Middle frontal gyrus (tissue), 1 donor: ENCODE measurements around the gene AGTPBP1.
A peak's percentile ranks its signal among the peaks of the same experiment; 100 is the strongest.

Experiments
- DNase-seq: peaks from one replicate; pipeline ENCODE4 v3.0.0-alpha.2; 2015; ENCODE audit warnings: low spot score; ENCODE audit errors: extremely low spot score

Gene AGTPBP1

DNA sequence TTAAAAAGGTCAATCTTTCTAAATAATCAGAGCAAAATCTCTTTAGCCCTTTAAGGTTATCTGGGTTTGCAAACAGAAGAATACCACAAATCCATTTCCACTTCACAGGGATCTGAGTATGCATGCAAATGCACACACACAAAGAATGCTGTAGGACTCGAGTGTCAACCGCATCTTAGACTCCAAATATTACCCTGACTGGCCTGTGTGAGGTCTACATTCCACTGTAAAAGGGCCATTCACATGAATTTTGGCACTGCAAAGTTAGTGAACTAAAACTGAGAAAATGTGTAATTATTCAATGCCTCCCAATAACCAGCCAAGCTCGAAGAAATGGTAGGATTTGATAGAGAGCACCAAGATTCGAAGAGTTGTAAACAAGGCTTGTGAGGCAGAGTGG, 199.9 kb downstream of the AGTPBP1 start:
- no peak for DNase-seq

DNA sequence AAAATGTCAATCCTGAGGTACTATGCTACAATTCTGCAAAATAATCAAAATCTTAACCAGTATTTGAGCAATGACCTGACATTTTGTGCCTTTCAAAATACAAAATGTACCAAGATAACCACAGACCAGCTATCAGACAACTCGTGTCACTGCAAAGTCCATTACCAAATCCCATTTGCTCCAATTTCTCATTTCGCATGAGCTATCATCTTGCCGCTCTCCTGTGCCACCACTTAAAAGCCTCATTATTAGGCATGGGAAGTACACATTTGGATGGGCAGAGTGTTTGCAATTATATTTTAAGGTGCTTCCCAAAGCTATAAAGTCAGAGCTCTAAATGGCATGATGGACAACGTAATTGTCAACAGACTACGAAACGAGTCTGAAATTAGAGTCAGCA, 205.2 kb downstream of the AGTPBP1 start:
- DNase-seq, result no peak

DNA sequence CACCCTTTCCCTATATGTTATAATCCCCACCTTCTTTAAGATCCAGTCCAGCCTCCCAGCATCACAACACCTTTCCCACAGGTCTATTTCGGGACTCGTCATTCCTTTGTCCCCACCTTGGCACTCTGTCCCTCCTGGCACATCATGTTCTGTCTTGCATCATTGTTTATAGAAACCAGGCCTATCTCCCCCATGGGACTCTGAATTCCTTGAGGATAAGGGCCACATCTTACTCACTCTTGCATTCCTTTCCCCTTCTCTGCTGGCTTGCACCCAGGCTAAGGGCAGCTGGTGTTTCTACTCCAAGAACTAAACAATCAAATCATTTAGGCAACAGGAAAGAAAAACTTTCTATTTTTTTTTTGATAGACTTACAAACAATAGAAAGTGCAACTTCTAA, 205.7 kb downstream of the AGTPBP1 start:
- DNase-seq, result no peak

DNA sequence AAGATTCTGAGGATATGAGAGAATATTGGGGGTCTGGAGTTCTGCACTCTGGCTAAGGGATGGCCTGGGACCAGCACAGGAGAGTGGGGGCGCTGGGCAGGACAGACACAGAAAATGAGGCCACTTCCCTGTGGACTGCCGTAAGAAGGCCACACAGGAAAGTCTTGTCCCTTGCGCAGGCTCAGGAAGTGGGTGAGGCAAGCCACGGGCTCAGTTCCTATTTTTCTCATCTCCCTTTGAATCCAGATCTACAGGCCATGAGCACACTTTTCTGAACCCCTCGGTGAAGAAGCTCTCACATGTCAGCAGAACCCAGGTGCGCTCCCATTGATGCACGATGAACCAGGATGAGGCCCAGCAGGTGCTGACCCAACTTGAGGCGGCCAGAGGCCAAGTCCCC, 207.4 kb downstream of the AGTPBP1 start:
- no peak for DNase-seq

DNA sequence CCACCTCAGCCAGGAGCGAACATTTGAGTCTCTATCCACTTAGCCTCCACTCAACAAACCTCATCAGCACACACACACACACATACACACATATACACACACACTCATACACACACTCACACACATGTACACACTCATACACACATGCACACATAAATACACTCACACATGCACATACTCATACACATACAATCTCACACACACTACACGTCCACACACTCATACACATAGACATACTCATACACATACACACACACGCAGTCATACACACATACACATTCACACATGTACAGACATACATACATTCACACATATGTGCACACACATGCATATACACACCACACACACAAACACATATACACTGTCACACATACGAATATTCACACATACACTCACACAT, 208.2 kb downstream of the AGTPBP1 start:
- no peak for DNase-seq

DNA sequence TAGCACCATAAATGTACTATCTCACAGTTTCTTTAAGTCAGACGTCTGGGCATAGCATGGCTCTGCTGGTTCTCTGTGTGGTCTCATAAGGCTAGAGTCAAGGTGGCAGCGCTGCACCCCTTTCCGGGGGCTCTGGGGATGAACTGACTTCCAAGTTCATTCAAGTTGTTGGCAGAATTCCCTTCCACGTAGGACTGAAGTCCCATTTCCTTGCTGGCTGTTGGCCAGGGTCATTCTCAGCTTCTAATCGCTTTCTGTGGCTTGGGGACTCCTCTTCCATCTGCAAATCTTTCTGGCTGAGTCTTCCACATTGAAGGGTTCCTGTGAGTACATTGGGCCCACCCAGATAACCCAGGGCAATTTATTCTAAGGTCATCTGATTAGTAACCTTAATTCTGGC, 211.0 kb downstream of the AGTPBP1 start:
- no peak for DNase-seq

DNA sequence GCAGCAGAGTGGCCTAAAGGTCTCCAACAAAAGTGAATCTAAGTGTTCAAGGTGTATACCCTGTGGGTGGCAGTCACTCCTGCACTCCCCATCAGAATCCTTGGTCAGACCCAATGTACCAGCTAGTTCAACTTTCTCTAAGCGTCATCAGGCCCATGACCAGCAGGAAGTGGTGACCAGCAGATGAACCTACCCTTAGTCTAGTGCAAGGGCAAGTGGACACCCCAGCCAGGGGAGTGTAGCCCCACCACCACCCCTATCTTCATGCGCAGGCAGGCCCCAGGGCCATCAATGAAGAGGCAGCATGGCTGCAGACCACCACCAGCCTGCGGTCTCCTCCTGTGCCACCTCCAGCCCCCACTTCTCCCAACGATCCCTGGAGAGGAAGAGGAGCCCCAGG, 213.1 kb downstream of the AGTPBP1 start:
- no peak for DNase-seq

DNA sequence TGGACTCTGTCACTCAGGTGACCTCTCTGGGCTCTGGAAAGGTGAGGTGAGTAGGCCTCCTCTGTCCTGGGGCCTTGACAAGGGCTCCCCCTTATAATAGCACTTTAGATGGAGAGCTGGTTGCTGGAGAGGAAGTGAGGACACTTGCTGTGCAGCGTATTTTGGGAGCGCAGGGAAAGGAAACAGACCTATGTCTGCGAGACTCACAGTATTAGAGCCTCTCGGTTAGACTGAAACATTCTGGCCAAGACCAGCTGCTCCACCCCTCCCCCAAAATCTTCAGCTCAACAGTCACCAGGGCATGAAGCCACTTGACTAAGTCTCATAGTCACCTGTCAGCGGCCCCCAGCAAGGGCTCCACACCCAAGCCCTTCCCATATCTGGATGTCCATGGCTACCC, 213.6 kb downstream of the AGTPBP1 start:
- no peak for DNase-seq

DNA sequence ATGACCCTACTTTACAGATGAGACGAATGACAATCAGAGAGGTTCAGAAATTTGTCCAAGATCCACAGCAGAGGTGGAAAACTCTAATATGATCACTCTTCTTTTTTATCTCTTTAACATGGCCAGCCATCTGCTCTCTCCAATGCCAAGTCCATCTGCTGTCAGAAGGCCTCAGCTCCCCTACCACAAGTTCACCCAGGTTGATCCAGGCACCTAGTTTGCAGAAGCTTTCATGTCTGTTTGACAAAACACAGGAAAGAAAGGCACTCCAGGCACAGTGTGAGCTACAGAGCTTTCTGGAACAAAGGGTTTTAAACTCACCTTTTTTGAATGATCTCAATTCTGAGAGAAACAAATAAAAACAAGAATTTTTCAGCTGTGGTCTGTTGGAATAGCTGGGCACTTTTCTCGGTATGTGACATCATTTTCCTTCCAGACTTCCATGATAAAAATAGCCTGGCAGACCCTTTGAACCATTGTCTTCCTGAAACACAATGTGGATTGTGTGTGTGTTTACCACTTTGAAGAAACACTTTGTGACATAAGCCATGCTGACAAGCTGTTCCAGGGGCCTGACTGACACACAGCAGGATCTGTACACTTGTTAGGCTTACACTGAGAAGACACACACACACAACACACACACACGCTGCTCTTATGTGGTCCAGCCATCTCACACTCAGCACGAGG, 214.3 kb downstream of the AGTPBP1 start:
- DNase-seq, result peak; percentile 74

DNA sequence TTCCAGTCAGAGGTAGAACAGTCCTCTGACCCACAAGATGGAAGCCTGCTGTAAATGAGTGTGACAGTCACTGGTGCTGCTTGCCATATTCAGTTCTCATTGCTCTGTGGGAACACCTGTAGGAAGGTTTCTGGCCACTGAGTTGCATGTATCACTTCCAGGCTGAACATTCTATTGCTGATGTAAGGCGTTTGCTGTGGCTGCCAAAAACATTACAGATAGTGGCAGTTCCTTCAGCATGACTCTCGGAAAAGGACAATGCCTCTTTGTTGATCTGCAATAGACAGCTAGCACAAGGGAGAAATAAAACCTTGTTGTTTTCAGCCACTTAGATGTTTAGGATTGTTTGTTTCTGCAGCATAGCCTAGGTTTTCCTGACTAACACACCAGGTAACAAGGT, 217.2 kb downstream of the AGTPBP1 start:
- DNase-seq, result no peak

DNA sequence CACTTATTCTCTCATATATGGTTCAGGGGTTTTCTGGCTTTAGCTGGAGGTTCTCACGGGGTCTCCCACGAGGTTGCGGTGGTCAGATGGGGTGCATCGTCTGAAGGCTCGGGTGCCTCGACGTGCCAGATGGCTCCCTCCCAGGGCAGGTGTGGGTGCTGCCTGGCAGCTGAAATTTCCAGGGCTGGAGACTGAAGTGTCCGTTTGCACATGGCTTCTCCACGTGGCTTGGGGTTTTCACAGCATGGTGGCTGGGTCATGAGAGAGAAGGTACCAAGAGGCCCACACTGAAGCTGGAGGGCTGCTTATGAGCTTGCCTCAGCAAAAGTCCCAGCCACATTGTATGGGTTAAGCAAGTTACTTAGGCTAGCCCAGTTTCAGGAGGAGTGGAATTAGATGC, 218.6 kb downstream of the AGTPBP1 start:
- no peak for DNase-seq

DNA sequence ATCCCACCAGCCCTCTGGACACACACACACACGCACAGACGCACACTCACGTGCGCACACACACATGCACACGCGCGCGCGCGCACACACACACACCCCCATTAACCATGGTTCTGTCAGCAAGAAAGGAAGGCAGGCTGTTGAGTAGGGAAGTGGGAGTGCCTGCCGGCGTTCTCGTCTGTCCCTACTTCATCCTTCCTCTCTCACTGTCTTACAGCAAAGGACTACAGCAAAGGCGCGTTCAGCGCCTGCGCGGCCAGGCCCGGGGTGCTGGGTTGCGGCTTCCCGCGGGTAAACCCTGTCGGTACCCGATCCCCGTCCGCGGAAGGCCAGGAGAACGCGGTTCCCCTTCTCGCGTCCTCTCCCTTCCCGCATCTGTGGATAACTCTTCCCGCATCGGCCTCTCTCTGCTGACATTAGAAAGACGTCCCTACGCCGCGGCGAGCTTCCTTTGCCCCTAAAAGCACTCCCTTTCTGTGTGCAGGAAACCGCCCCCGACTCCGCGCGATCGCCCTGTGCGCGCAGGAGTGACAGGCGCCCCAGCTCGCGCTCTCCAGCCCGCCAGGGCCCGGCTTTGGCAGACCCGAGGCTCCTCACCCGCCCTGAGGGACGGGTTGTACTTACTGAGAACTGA, 219.2 kb downstream of the AGTPBP1 start:
- peak; percentile 33 for DNase-seq

DNA sequence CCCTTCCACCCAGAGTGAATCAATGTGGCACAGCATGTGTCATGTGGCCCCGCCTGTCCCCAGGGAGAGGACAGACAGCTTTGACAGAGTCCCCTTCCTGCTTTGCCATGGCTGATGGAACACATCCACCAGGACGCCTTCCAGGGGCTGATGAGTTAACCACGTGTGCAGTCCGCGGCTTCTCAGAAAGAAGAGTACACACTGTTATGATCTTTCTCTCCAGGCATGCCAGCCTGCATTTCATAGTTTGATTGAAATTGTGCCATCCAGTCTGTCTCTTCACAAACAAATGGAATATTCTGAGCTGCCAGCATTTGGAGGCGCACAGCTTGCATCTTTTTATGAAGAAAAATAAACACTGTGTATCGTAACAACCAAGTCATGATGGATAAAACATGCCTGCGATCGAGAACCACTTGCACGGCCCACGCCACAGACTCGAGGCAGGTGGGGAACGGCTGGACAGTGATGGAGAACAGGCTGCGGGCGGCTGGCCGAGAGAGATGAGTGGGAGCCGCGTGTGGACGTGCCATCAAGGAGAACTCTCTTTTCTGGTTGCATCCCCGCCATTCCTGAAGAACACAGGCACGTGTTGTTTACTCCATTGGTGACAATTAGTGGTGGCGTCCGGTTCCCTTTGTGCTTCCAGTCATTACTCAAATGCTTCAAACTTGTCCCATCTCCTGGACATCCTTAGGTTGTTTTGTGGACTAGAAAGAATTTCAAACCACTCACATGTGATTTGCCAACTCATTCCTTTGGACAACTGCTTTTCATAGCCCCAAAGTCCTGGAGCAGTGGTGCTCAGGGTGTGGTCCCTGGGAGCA, 220.2 kb downstream of the AGTPBP1 start:
- peak; percentile 69 for DNase-seq

DNA sequence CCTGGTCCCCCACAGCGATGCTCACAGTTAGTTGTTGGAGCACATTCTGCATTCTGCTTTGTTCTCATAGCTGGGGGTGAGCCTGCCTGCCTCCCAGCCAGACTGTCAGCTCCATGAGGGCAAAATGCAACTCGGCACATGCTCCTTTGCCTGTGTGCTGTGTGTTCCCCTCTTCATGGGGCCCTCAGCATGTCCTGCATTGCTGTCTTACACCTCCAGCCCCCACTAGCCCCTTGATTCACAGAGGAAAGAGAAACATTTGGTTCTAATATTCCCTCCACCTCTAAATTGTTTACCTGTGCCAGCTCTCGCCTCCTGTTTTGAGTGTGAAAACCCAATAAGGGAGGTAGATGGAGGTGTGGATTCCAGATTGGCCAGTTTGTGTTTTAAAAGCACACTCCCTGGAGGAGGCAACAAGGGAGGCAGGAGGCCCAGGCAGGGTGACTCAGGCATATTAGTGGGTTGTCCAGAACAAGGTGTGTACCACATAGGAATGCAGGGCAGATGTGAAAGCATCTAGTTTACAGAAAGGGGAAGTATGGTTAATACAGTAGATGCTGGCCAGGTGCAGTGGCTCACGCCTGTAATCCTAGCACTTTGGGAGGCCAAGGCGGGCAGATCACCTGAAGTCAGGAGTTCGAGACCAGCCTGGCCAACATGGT, 224.6 kb downstream of the AGTPBP1 start:
- DNase-seq, result no peak

DNA sequence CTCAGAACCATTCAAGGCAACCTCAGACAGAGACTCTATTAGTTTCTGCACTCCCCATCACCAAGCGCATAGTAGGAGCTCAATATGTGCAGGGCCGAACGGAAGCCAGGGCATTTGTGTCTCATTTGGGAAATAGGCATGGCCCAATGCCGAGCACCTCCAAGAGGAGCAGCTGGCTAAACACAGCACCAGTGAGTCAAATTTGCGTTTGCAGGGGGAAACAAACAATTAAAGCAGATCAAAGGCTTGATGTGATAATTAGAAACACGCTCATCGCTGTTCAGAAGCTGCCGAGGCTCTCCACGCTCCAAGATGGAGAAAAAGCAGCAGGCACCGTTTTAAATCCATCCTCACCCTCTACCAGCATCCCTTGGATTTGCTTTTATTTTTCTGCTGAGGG, 225.3 kb downstream of the AGTPBP1 start:
- DNase-seq, result no peak

DNA sequence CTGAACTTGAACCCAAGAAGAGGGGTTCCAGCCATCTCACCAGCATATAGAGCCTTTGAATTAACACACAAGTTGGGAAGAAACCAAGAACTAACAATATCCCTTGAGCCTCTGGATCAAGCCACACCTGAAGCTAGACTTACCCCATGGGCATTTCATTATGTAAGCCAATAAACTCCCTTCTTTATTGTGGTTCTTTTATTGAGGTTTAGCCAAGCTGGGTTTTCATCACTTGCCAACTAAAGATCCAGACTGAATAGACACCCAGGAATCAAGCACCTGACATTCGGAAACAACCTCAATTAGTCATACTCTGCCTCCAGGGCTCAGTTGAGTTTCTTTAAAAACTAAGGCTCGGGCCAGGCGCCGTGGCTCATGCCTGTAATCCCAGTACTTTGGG, 226.7 kb downstream of the AGTPBP1 start:
- DNase-seq, result no peak

DNA sequence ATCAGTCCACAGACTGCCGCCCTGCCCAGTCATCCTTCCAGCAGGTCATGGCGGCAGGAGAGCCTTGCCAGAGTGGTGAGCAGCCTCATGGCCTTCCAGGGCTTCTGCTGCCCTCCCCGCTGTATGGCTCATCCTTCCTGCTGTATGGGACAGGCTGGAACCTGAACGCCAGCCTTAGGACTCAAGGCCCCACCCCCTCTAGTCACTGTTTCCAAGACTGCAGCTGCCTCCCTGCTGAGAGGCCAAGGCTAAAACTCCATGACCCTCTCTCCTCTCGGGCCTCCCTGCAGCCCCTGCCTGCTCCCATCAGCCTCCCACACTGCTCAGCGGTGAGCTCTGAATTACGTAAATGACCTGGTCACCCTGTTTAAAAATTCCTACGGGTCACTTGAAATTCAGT, 227.5 kb downstream of the AGTPBP1 start:
- DNase-seq, result no peak

DNA sequence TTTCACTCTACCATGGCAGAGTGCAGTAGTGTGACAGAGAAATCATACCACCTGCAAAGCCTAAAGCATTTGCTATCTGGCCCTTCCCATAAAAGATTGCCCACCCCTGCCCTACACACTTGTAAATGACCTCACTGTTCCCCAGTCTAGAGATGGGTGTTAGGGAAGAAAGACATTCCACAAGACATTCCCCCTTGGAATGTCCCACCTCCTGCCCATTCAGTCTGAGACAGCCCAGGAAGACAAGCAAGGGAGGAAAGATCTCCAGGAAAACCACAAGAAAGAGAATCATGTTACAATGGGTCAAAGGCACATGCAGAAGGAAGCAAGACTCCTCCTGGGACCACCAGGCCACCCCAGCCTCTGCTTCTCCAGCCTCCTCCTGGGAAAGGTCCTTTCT, 230.0 kb downstream of the AGTPBP1 start:
- DNase-seq, result no peak

DNA sequence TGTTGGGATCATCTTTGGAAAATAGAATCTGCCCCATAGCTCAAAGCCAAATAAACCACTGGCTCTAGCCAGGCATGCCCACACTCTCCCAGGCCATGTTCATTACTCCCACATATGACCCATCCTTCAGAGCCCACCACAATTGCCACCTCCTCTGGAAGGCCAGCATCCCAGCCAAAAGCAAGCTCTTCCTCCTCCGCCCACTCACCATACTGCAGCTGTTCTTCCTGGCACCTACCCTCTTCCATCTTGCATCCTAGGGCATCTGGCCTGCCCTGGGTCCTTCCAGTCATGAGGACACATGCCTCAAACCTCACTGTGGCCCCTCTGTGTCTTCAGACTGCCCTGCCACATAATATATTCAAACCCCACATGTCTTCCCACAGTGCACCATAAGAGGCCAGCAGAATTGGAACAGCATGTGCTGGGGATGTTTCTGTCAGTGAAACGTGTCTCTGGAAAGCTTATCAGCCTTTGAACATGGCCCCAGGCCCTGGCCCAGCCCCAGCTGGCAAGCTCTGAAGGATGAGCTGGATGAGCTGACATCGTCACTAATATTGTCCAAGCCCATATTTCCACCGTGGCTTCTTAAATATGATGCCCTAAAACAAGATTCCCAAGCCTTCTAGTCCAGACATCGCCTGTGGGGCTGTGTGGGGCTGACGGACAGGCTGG, 230.8 kb downstream of the AGTPBP1 start:
- DNase-seq, result no peak

DNA sequence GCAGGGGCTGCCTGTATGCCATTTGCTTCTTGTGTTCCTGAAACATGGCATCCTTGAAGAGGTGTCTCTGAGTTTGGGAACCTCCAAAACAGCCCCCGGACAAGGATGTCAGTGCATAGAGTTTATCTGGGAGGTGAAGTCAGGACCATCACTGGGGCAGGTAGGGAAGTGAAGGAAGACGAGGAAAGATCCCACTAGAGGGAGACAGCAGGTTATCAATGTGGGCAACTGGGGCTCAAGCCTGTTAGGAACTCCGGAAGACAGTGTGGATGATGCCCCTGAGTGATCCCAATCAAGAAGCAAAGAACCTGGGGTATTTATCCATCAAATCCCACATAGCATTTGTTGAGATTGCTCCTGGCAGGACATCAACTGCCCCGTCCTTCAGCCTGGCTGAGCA, 233.1 kb downstream of the AGTPBP1 start:
- DNase-seq, result no peak

DNA sequence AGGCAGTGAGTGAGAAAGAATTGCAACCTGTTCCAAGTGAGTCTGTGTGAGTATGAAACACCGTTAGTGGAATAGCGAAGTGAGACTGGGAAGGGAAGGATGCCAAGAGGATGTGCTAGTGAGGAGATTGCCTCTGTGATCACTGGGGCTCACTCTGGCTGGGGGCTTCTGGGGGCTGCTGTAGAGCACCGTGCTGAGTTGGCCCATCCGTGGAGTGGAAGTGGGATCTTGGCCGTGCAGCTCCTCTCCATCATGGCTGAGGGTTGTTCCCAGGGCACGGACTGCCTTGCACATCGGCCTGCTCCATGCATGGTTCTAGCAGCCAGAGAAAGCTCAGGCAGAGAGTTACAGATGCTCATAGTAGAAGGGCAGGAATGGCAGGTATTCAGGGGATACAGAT, 236.1 kb downstream of the AGTPBP1 start:
- no peak for DNase-seq
